ENCODE measurements around the gene PCBP3. TPM values are rescaled to one million over a fixed set of nuclear protein-coding genes. Genes with fewer than 3 reads are reported as not detected.

The PCBP3 gene
- total RNA-seq, 1 donor from 2014 or later = 4.6 TPM

- TF ChIP-seq EZH2 (IDR thresholded peaks at IDR 0.05) = no peak
- no peak for TF ChIP-seq CTCF (IDR thresholded peaks at IDR 0.05)
- no peak for TF ChIP-seq EZH2phosphoT487 (IDR thresholded peaks at IDR 0.05)
- Histone ChIP-seq H3K4me3 (no peak overlapping the region), H3K9me3 (ENCODE audit: low read depth) (no peaks in the 10 kb centered on the region), H3K4me1 (no peaks in the 10 kb centered on the region), H3K4me2 (no peak overlapping the region), H4K20me1 (ENCODE audit: low read depth) (no peaks in the 10 kb centered on the region), H3K27me3 (peaks cover 20% of the 10 kb centered on the region), H3K79me2 (ENCODE audit: low read depth) (no peaks in the 10 kb centered on the region), H3F3A (ENCODE audit: low read depth) (peaks cover 28% of the 10 kb centered on the region), H3K27ac (no peak overlapping the region), H3K36me3 (no peaks in the 10 kb centered on the region), H2AFZ (replicated peaks) (no peak overlapping the region), H3K9ac (no peak overlapping the region)
- Mint-ChIP-seq H3K27me3 (ENCODE audit: insufficient read depth, low read depth) (peaks cover 17% of the 10 kb centered on the region), H3K36me3 (no peaks in the 10 kb centered on the region), H3K4me1 (peaks cover 11% of the 10 kb centered on the region), H3K4me3 (no peak overlapping the region), H3K27ac (no peak overlapping the region), H3K9me3 (no peaks in the 10 kb centered on the region)
- DNase-seq (ENCODE audit: low spot score) = no peak
Observed at GRCh38 chr21:45636951-45637646, 6.4 kb upstream of the PCBP3 start.

GRCh38 chr21:45637883-45638282 is 5.6 kb upstream of the PCBP3 start:
- H3K4me2 ChIP-seq = no peak overlapping the region
- Mint-ChIP-seq H3K36me3 (no peaks in the 10 kb centered on the region), H3K4me3 (no peak overlapping the region), H3K4me1 (peaks cover 11% of the 10 kb centered on the region), H3K27me3 (ENCODE audit: insufficient read depth, low read depth) (peaks cover 17% of the 10 kb centered on the region), H3K9me3 (no peaks in the 10 kb centered on the region), H3K27ac (no peak overlapping the region)
- no peaks in the 10 kb centered on the region for H4K20me1 ChIP-seq (ENCODE audit: low read depth)
- no peaks in the 10 kb centered on the region for H3K9me3 ChIP-seq (ENCODE audit: low read depth)
- H3K27me3 ChIP-seq = peaks cover 28% of the 10 kb centered on the region
- peaks cover 32% of the 10 kb centered on the region for H3F3A ChIP-seq (ENCODE audit: low read depth)
- no peaks in the 10 kb centered on the region for H3K79me2 ChIP-seq (ENCODE audit: low read depth)
- H3K36me3 ChIP-seq = no peaks in the 10 kb centered on the region
- H3K27ac ChIP-seq = no peak overlapping the region
- no peak overlapping the region for H2AFZ ChIP-seq (replicated peaks)
- TF ChIP-seq EZH2phosphoT487 (IDR thresholded peaks at IDR 0.05) (no peak), EZH2 (IDR thresholded peaks at IDR 0.05) (no peak), CTCF (IDR thresholded peaks at IDR 0.05) (no peak)
- H3K9ac ChIP-seq = no peak overlapping the region
- DNase-seq (ENCODE audit: low spot score) = no peak
- no peak overlapping the region for H3K4me3 ChIP-seq
- no peaks in the 10 kb centered on the region for H3K4me1 ChIP-seq

- no peaks in the 10 kb centered on the region for H4K20me1 ChIP-seq (ENCODE audit: low read depth)
- no peak for TF ChIP-seq CTCF (IDR thresholded peaks at IDR 0.05)
- no peak for TF ChIP-seq EZH2phosphoT487 (IDR thresholded peaks at IDR 0.05)
- TF ChIP-seq EZH2 (IDR thresholded peaks at IDR 0.05) = no peak
- no peaks in the 10 kb centered on the region for H3K36me3 Mint-ChIP-seq
- H3F3A ChIP-seq (ENCODE audit: low read depth) = peaks cover 32% of the 10 kb centered on the region
- no peak overlapping the region for H3K9ac ChIP-seq
- H3K4me1 Mint-ChIP-seq = peaks cover 11% of the 10 kb centered on the region
- no peak overlapping the region for H2AFZ ChIP-seq (replicated peaks)
- H3K9me3 ChIP-seq (ENCODE audit: low read depth) = no peaks in the 10 kb centered on the region
- H3K27ac Mint-ChIP-seq = no peak overlapping the region
- H3K79me2 ChIP-seq (ENCODE audit: low read depth) = no peaks in the 10 kb centered on the region
- no peak overlapping the region for H3K27ac ChIP-seq
- peaks cover 17% of the 10 kb centered on the region for H3K27me3 Mint-ChIP-seq (ENCODE audit: insufficient read depth, low read depth)
- H3K4me3 ChIP-seq = no peak overlapping the region
- no peak for DNase-seq (ENCODE audit: low spot score)
- H3K27me3 ChIP-seq = peaks cover 30% of the 10 kb centered on the region
- H3K36me3 ChIP-seq = no peaks in the 10 kb centered on the region
- H3K4me1 ChIP-seq = no peaks in the 10 kb centered on the region
- H3K9me3 Mint-ChIP-seq = no peaks in the 10 kb centered on the region
- H3K4me2 ChIP-seq = no peak overlapping the region
- H3K4me3 Mint-ChIP-seq = no peak overlapping the region
Observed at GRCh38 chr21:45638707-45639106, 4.8 kb upstream of the PCBP3 start.
